CD14-positive monocyte (primary cell): ENCODE measurements around the gene GLIS2. TPM values are rescaled to one million over a fixed set of nuclear protein-coding genes. Genes with fewer than 3 reads are reported as not detected.

ENCODE experiments used
- DNase-seq, 3 donors: peaks; one replicate each; pipeline ENCODE4 v3.0.0-alpha.2; 2011 to 2022
- H2AFZ ChIP-seq: 2 replicates; pipeline ENCODE4 v1.6.0; 2012; ENCODE audit warnings: mild to moderate bottlenecking, low read depth, low read length, inconsistent platforms; ENCODE audit not compliant: insufficient read depth, poor library complexity, severe bottlenecking
- H3K27ac ChIP-seq, 2 donors: 1 replicate in 1 of 2; 2 replicates in 1 of 2; pipeline ENCODE4 v1.5.1; 2012 to 2013; ENCODE audit warnings: low read length in 2 of 2, control low read depth in 1 of 2, inconsistent platforms in 1 of 2, low read depth in 1 of 2, mild to moderate bottlenecking in 1 of 2
- H3K27me3 ChIP-seq, 2 donors: one replicate each; pipeline versions ENCODE4 v1.6.0 to v1.6.1; 2011 to 2013; ENCODE audit warnings: low read length in 2 of 2; ENCODE audit not compliant: control insufficient read depth in 2 of 2, insufficient read depth in 2 of 2
- H3K36me3 ChIP-seq, 2 donors: replicated peaks in 1 of 2; 1 replicate in 1 of 2; 2 replicates in 1 of 2; pipeline versions ENCODE4 v1.5.1 to v1.6.1; 2012 to 2013; ENCODE audit warnings: low read length in 2 of 2, control low read depth in 1 of 2, inconsistent platforms in 1 of 2, mild to moderate bottlenecking in 1 of 2; ENCODE audit not compliant: insufficient read depth in 2 of 2, control insufficient read depth in 1 of 2
- H3K4me1 ChIP-seq, 2 donors: 1 replicate in 1 of 2; 2 replicates in 1 of 2; pipeline versions ENCODE4 v1.5.1 to v1.6.1; 2012 to 2013; ENCODE audit warnings: low read length in 2 of 2, control low read depth in 1 of 2, inconsistent platforms in 1 of 2, mild to moderate bottlenecking in 1 of 2, moderate library complexity in 1 of 2; ENCODE audit not compliant: insufficient read depth in 2 of 2, control insufficient read depth in 1 of 2
- H3K4me2 ChIP-seq: replicated peaks from 2 replicates; pipeline ENCODE3; 2012; ENCODE audit warnings: low read length, moderate library complexity, mild to moderate bottlenecking; ENCODE audit not compliant: poor library complexity, severe bottlenecking; ENCODE audit errors: extremely low read depth
- H3K4me3 ChIP-seq, 3 experiments: fragments of 200-600 bp in 1 of 3; sonication (generic) in 1 of 3; replicated peaks in 1 of 3; 1 replicate in 2 of 3; 2 replicates in 1 of 3; pipeline ENCODE4 v1.5.1; 2011 to 2013; ENCODE audit warnings: low read length in 3 of 3, mild to moderate bottlenecking in 3 of 3, control low read depth in 2 of 3, low read depth in 2 of 3, inconsistent platforms in 1 of 3, moderate library complexity in 1 of 3
- H3K79me2 ChIP-seq: 2 replicates; pipeline ENCODE4 v1.6.0; 2012; ENCODE audit warnings: mild to moderate bottlenecking, control low read depth, inconsistent platforms, low read length, moderate library complexity; ENCODE audit not compliant: insufficient read depth
- H3K9ac ChIP-seq: 2 replicates; pipeline ENCODE4 v1.6.0; 2017; ENCODE audit warnings: low read length, mild to moderate bottlenecking; ENCODE audit not compliant: insufficient read depth, poor library complexity, severe bottlenecking
- H3K9me3 ChIP-seq, 2 donors: replicated peaks in 1 of 2; 1 replicate in 1 of 2; 2 replicates in 1 of 2; pipeline versions ENCODE4 v1.5.1 to v1.6.1; 2012 to 2013; ENCODE audit warnings: low read length in 2 of 2, control low read depth in 1 of 2; ENCODE audit not compliant: control insufficient read depth in 1 of 2, insufficient read depth in 1 of 2
- H4K20me1 ChIP-seq: 2 replicates; pipeline ENCODE4 v1.6.0; 2012; ENCODE audit warnings: mild to moderate bottlenecking, low read length, control low read depth, moderate library complexity; ENCODE audit not compliant: insufficient read depth
- H3K27ac Mint-ChIP-seq, 7 donors: one replicate each; pipeline ENCODE4 v1.8.0; 2020; ENCODE audit warnings: mild to moderate bottlenecking in 7 of 7, mixed read lengths in 7 of 7, moderate library complexity in 6 of 7, inconsistent platforms in 2 of 7
- H3K27me3 Mint-ChIP-seq, 3 donors: one replicate each; pipeline ENCODE4 v1.8.0; 2021 to 2022; ENCODE audit warnings: low read depth in 3 of 3, mild to moderate bottlenecking in 3 of 3, mixed read lengths in 3 of 3, moderate library complexity in 3 of 3, inconsistent platforms in 1 of 3
- H3K36me3 Mint-ChIP-seq, 2 donors: one replicate each; pipeline ENCODE4 v1.8.0; 2020; ENCODE audit warnings: mixed read lengths in 2 of 2, inconsistent platforms in 1 of 2, mild to moderate bottlenecking in 1 of 2
- H3K4me1 Mint-ChIP-seq: one replicate; pipeline ENCODE4 v1.8.0; 2020; ENCODE audit warnings: mild to moderate bottlenecking, mixed read lengths
- H3K4me3 Mint-ChIP-seq, 2 donors: one replicate each; pipeline ENCODE4 v1.8.0; 2020; ENCODE audit warnings: mild to moderate bottlenecking in 2 of 2, mixed read lengths in 2 of 2, moderate library complexity in 1 of 2
- H3K9me3 Mint-ChIP-seq, 7 donors: one replicate each; pipeline ENCODE4 v1.8.0; 2020 to 2022; ENCODE audit warnings: mixed read lengths in 7 of 7, mild to moderate bottlenecking in 6 of 7, moderate library complexity in 6 of 7, inconsistent platforms in 2 of 7
- CTCF ChIP-seq: fragments of 200-600 bp; IDR thresholded peaks from one replicate; pipeline ENCODE4 v1.8.0; 2022; ENCODE audit warnings: antibody characterized with exemption, mild to moderate bottlenecking
- WGBS: methylation state at CpG from one replicate; pipeline ENCODE4 v1.1.5; 2013; ENCODE audit warnings: missing lambda C conversion rate; ENCODE audit not compliant: insufficient coverage; 5-methylcytosine and 5-hydroxymethylcytosine counted together
- intact Hi-C, 2 donors: fragments of 100-400 bp; cut with micrococcal nuclease; formaldehyde crosslinking; loops; one replicate each; pipeline versions ENCODE4 v1.15.0 to v1.15.1; 2023
- polyA plus RNA-seq, 3 donors: library from polyadenylated mRNA; depleted of rRNA in 1 of 3; unstranded in 2 of 3; stranded (reverse) in 1 of 3; fragments of 300-500 nt in 2 of 3; fragments of >200 nt in 1 of 3; fragmentation: Illumina TruSeq in 2 of 3; gene quantifications; 1 replicate in 2 of 3; 2 replicates in 1 of 3; pipeline ENCODE4 v1.2.3, GENCODE V29; 2012 to 2021

Gene GLIS2
- polyA plus RNA-seq, 3 donors = 0.03 TPM; not detected in 2

GRCh38 chr16:4347010-4347409 is 31.1 kb downstream of the GLIS2 start:
- no peak overlapping the region for H2AFZ ChIP-seq
- no peaks in the 10 kb centered on the region for H3K9me3 ChIP-seq
- peaks cover 57 to 67% of the 10 kb centered on the region in 2 donors for H3K4me1 ChIP-seq
- H3K27me3 ChIP-seq = no peaks in the 10 kb centered on the region
- peak; percentile 50 to 63 (median 62) for DNase-seq
- WGBS = 9% methylated on average over 4 of the region's 8 CpGs
- H3K4me2 ChIP-seq = peak overlapping the region; percentile 55
- no peak overlapping the region for H3K9ac ChIP-seq
- peaks cover 64% of the 10 kb centered on the region for H4K20me1 ChIP-seq
- TF ChIP-seq CTCF = no peak
- peak overlapping the region in 1 of 3 experiments; percentile 43 for H3K4me3 ChIP-seq
- Mint-ChIP-seq H3K4me3 (peak overlapping the region; percentile 47 to 73), H3K9me3 (peaks cover 0 to 5% (median 0%) of the 10 kb centered on the region in 7 donors), H3K36me3 (peaks cover 12 to 21% of the 10 kb centered on the region in 2 donors), H3K27me3 (peaks cover 0 to 2% (median 0%) of the 10 kb centered on the region in 3 donors), H3K4me1 (peaks cover 58% of the 10 kb centered on the region), H3K27ac (peak overlapping the region; percentile 85 to 95 (median 93))
- H3K79me2 ChIP-seq = peaks cover 70% of the 10 kb centered on the region
- peaks cover 10 to 12% of the 10 kb centered on the region in 2 donors for H3K36me3 ChIP-seq
- peak overlapping the region; percentile 72 to 77 for H3K27ac ChIP-seq
- intact Hi-C loops = no loop called here

GRCh38 chr16:4347765-4348509 is 32.1 kb downstream of the GLIS2 start:
- H3K36me3 Mint-ChIP-seq = peaks cover 12 to 20% of the 10 kb centered on the region in 2 donors
- peaks cover 0 to 2% (median 0%) of the 10 kb centered on the region in 7 donors for H3K9me3 Mint-ChIP-seq
- peak overlapping the region in 1 of 3 experiments; percentile 43 for H3K4me3 ChIP-seq
- peaks cover 62% of the 10 kb centered on the region for H4K20me1 ChIP-seq
- no peak for TF ChIP-seq CTCF
- H3K9ac ChIP-seq = no peak overlapping the region
- no peaks in the 10 kb centered on the region for H3K9me3 ChIP-seq
- H3K36me3 ChIP-seq = peaks cover 8 to 11% of the 10 kb centered on the region in 2 donors
- H3K27ac Mint-ChIP-seq = peak overlapping the region; percentile 85 to 95 (median 93)
- H3K4me2 ChIP-seq = peak overlapping the region; percentile 55
- no peaks in the 10 kb centered on the region for H3K27me3 ChIP-seq
- H3K4me3 Mint-ChIP-seq = no peak overlapping the region
- peaks cover 0 to 2% (median 0%) of the 10 kb centered on the region in 3 donors for H3K27me3 Mint-ChIP-seq
- H3K27ac ChIP-seq = peak overlapping the region; percentile 72 to 77
- no peak for DNase-seq
- no peak overlapping the region for H2AFZ ChIP-seq
- peaks cover 58% of the 10 kb centered on the region for H3K4me1 Mint-ChIP-seq
- intact Hi-C loops = no loop called here
- WGBS = 95% methylated on average over 17 of the region's 17 CpGs
- H3K79me2 ChIP-seq = peaks cover 67% of the 10 kb centered on the region
- peaks cover 57 to 67% of the 10 kb centered on the region in 2 donors for H3K4me1 ChIP-seq
